Activated naive CD4-positive, alpha-beta T cell treated with Interleukin-2 at 50 U/mL for 16 hours (primary cell): ENCODE measurements around the gene FLYWCH2.

Experiments used
- DNase-seq: peaks from one replicate; pipeline ENCODE4 v3.0.0-alpha.2; 2020

Gene FLYWCH2

GRCh38 chr16:2884041-2884451, 1.0 kb downstream of the FLYWCH2 start:
- no peak for DNase-seq

- DNase-seq, result no peak
Observed at GRCh38 chr16:2894231-2894630, 11.2 kb downstream of the FLYWCH2 start.

- DNase-seq, result no peak
Observed at GRCh38 chr16:2895813-2896212, 12.8 kb downstream of the FLYWCH2 start.

- no peak for DNase-seq
Observed at GRCh38 chr16:2896480-2897010, 13.5 kb downstream of the FLYWCH2 start.

GRCh38 chr16:2897110-2897509, 14.1 kb downstream of the FLYWCH2 start:
- DNase-seq, result no peak

- no peak for DNase-seq
Observed at GRCh38 chr16:2898831-2899563, 16.0 kb downstream of the FLYWCH2 start.

- no peak for DNase-seq
Observed at GRCh38 chr16:2899564-2900072, 16.6 kb downstream of the FLYWCH2 start.

GRCh38 chr16:2900526-2901075, 17.6 kb downstream of the FLYWCH2 start:
- DNase-seq, result no peak

- DNase-seq, result no peak
Observed at GRCh38 chr16:2902337-2903130, 19.5 kb downstream of the FLYWCH2 start.

GRCh38 chr16:2904100-2904921, 21.3 kb downstream of the FLYWCH2 start:
- DNase-seq, result peak; percentile 81

GRCh38 chr16:2904922-2905240, 21.9 kb downstream of the FLYWCH2 start:
- peak; percentile 24 for DNase-seq

GRCh38 chr16:2905241-2905987, 22.4 kb downstream of the FLYWCH2 start:
- peak; percentile 94 for DNase-seq

GRCh38 chr16:2905988-2906387, 23.0 kb downstream of the FLYWCH2 start:
- DNase-seq, result no peak

GRCh38 chr16:2907084-2907753, 24.2 kb downstream of the FLYWCH2 start:
- peak; percentile 48 for DNase-seq

GRCh38 chr16:2910441-2910969, 27.5 kb downstream of the FLYWCH2 start:
- DNase-seq, result no peak

- peak; percentile 99 for DNase-seq
Observed at GRCh38 chr16:2911638-2912329, 28.8 kb downstream of the FLYWCH2 start, which contains the start of gene FLYWCH1. Gene FLYWCH1, plus strand, starts transcription at chr16:2911931. Its CDS starts 17,755 bp downstream, at chr16:2929686.

GRCh38 chr16:2912330-2913199, 29.6 kb downstream of the FLYWCH2 start:
- DNase-seq, result peak; percentile 43

GRCh38 chr16:2913603-2914002, 30.6 kb downstream of the FLYWCH2 start:
- peak; percentile 19 for DNase-seq

- no peak for DNase-seq
Observed at GRCh38 chr16:2914233-2914632, 31.2 kb downstream of the FLYWCH2 start.
